Stimulated activated CD8-positive, alpha-beta memory T cell treated with anti-CD3 and anti-CD28 coated beads, Interleukin-7, amount 100 ng/mL, for 24 hours (primary cell): Measurements from ENCODE around the gene SYCN.
"Not testable (repeated sequence)": the region's sequence is repeated elsewhere in the genome, so short reads cannot be mapped to it uniquely, and the experiment has no call there.

ENCODE experiments used
- DNase-seq: peaks from one replicate; pipeline ENCODE4 v3.0.0-alpha.2; 2020; ENCODE audit warnings: low read depth

SYCN gene

GRCh38 chr19:39224910-39225309 lies 20.8 kb upstream of the SYCN start:
- no peak for DNase-seq

DNA sequence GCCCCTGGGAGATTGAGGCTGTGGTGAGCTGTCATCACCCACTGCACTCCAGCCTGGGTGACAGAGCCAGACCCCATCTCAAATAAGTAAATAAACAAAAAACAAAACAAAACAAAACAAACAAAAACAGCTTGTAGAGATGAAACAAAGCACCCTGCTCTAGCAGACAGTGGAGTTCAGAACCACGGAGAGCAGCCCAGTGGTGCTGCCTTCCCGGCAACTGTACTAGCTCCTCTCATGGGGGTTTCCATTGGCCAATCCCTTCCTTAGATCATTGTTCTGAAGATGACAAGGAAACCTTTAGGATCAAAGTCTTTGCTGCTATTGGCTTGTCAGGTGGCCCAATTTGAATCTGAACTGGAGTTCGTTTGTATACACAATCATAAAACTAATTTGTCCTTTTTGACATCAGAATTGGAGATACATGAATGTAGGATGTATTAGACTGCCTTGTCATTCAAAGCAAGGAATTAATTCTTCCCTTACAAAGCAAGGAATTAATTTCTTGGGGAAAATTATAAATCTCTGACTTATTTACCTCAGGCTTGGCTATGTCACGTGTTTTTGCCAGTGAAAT lies 19.7 kb upstream of the SYCN start:
- DNase-seq, result no peak

- DNase-seq, result not testable (repeated sequence)
These were observed 15.0 kb upstream of the SYCN start for GRCh38 chr19:39219108-39219507.

- no peak for DNase-seq
These were observed 14.4 kb upstream of the SYCN start for GRCh38 chr19:39218230-39219007.

- no peak for DNase-seq
These were observed 13.0 kb upstream of the SYCN start for GRCh38 chr19:39217094-39217493.

GRCh38 chr19:39215323-39215722 lies 11.3 kb upstream of the SYCN start:
- DNase-seq, result not testable (repeated sequence)

GRCh38 chr19:39212375-39212742 lies 8.3 kb upstream of the SYCN start:
- DNase-seq, result peak; percentile 27

GRCh38 chr19:39211731-39212374 lies 7.8 kb upstream of the SYCN start:
- DNase-seq, result no peak

- no peak for DNase-seq
These were observed 5.1 kb upstream of the SYCN start for GRCh38 chr19:39209196-39209595.

- no peak for DNase-seq
These were observed 4.2 kb upstream of the SYCN start for GRCh38 chr19:39208175-39208795.

- DNase-seq, result no peak
These were observed 3.3 kb upstream of the SYCN start for GRCh38 chr19:39207293-39207836.

DNA sequence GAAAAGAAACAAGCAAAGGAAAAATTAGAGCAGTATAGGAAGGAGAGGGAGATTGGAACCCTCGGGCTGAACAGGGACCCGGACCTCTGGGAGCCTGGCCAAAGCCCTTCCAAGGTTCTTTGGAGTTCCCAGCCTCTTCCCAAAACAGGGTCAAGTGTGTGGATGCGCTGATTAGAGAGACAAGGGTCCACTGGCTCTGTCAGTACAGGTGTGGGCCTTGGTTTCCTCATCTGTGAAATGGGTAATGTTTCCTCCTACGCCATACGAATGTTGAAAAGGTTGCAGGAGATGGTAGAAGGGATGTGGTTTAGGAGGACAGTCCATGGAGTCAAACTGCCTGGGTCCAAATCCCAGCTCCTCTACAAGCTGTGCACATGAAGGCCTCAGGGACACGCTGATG lies 2.1 kb upstream of the SYCN start:
- no peak for DNase-seq

DNA sequence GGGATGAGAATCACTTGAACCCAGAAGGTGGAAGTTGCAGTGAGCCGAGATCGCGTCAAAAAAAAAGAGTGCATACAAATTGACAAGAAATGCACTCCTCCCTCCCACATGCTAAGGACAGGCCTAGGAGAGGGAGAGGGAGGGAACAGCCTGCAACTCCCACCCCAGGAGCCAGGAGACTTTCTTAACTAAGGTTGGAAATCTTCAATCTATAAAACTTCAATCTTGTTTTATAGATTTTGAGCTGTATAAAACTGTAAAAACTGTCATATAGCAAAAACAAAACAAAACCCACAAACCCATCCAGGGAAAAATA lies 1.3 kb upstream of the SYCN start:
- no peak for DNase-seq

- DNase-seq, result no peak
These were observed 1.1 kb downstream of the SYCN start for GRCh38 chr19:39202998-39203355.

DNA sequence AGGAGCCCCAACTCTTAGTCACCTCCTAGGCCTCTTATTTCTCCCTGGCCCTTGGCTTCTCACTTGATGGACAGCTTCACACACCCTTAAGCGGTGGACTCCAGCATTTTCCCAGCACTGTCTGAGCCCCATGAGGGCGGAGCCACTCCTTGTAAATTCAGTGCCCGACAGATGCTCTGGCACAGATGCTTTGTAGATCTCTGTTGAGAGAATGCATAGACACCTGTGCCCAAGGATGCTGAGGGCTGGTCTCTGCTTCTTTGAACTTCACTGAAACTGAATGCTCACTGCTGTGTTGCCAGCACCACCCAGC lies 3.3 kb downstream of the SYCN start:
- no peak for DNase-seq

DNA sequence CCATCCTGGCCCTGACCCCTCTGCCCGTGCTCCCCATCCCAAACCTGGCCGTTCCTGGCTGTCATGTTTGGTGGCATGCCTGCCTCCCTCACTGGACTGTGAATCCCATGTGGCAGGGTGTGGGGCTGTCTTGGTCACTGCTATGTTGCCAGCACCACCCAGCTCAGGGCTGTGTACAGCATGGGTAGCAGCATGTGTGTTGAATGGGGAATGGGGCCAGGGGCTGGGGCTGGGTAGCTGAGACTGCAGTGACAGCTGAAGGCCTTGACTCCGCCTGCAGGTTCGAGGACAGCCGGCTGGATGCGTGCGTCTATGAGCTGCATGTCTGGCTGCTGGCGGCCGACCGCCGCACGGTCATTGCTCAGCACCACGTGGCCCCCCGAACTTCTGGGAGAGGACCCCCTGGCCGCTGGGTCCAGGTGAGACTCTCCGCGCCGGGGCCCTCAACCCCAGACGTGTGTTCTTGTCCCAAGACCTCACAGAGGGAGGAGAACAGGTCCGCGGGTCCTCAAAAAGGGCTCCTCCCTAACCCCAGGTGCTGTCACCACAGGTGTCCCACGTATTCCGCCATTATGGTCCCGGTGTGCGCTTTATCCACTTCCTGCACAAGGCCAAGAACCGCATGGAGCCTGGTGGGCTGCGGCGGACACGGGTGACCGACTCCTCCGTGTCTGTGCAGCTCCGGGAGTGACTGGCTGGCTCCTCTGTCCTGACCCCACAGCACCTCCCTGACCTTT lies 3.8 kb downstream of the SYCN start:
- DNase-seq, result no peak

- no peak for DNase-seq
These were observed 5.0 kb downstream of the SYCN start for GRCh38 chr19:39199025-39199424.

GRCh38 chr19:39197808-39198207 lies 6.3 kb downstream of the SYCN start:
- DNase-seq, result no peak

DNA sequence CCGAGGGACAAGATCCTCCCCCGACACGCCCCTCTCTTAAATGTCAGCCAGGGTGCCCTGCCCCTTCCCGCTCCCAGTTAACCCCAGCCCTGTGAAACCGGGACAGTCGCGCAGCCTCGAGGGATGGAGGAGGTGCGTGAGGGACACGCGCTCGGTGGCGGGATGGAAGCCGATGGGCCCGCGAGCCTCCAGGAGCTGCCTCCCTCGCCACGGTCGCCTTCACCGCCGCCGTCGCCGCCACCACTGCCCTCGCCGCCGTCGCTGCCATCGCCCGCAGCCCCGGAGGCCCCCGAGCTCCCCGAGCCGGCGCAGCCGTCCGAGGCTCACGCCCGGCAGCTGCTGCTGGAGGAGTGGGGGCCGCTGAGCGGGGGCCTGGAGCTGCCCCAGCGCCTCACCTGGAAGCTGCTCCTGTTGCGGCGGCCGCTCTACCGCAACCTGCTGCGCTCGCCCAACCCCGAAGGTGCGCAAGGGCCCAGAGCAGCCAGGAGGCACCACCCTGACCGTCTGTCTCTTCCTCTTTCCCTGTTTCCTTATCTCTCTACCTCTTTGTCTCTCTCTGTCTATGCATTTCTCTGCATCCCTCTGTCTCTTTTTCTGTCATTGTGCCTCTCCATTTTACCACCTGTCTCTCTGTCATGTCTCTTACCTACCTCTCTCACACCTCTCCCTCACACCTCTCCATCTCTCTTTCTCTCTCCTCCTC lies 7.1 kb downstream of the SYCN start, which contains the start of gene NCCRP1:
Gene NCCRP1 (plus strand): TSS at position 105 of the 703 bp plus-strand sequence. CDS start 19 bp downstream, at position 124.
- no peak for DNase-seq

- DNase-seq, result no peak
These were observed 7.7 kb downstream of the SYCN start for GRCh38 chr19:39196320-39196719.

DNA sequence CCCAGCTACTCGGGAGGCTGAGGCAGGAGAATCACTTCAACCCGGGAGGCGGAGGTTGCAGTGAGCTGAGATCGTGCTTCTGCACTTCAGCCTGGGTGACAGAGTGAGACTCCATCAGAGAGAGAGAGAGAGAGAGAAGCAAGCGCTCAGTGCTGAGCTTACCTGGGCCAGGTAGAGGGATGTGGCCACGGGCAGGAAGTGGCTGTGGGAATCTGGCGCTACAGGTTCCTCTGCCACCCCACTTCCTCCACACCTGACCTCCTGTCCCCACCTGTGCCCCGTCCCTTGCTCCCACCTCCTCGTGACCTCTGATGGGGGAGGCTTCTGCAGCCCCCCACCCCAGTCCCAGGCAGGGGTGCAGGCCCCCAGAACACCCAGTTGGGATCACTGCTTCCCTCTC lies 8.3 kb downstream of the SYCN start:
- no peak for DNase-seq
